SJCRH30 (cell line): ENCODE data around the gene TRDMT1. TPM values are rescaled to one million over a fixed set of nuclear protein-coding genes. Genes with fewer than 3 reads are reported as not detected.

Experiments used
- DNase-seq, 2 experiments: peaks; one replicate each; pipeline ENCODE4 v3.0.0-alpha.2; 2015 to 2020
- H3K27ac ChIP-seq: fragments of 250-450 bp; sonication (Bioruptor Pico); 2 replicates; pipeline ENCODE4 v1.5.1; 2020; ENCODE audit warnings: mild to moderate bottlenecking, moderate library complexity
- H3K27me3 ChIP-seq: fragments of 250-450 bp; sonication (Bioruptor Pico); 2 replicates; pipeline ENCODE4 v1.5.1; 2020; ENCODE audit warnings: mild to moderate bottlenecking, moderate library complexity
- H3K36me3 ChIP-seq: fragments of 250-450 bp; sonication (Bioruptor Pico); 2 replicates; pipeline ENCODE4 v1.5.1; 2020; ENCODE audit warnings: mild to moderate bottlenecking, moderate library complexity
- H3K4me1 ChIP-seq: fragments of 250-450 bp; sonication (Bioruptor Pico); 2 replicates; pipeline ENCODE4 v1.5.1; 2020; ENCODE audit warnings: mild to moderate bottlenecking, moderate library complexity
- H3K4me3 ChIP-seq: fragments of 250-450 bp; sonication (Bioruptor Pico); 2 replicates; pipeline ENCODE4 v1.5.1; 2020; ENCODE audit warnings: mild to moderate bottlenecking, moderate library complexity
- H3K9me3 ChIP-seq: fragments of 250-450 bp; sonication (Bioruptor Pico); replicated peaks from 2 replicates; pipeline ENCODE4 v1.5.1; 2020; ENCODE audit warnings: mild to moderate bottlenecking, moderate library complexity
- total RNA-seq: library from RNA; depleted of rRNA; stranded (reverse); fragments of >200 nt; shearing (Covaris generic); gene quantifications from 2 replicates; pipeline ENCODE4 v1.2.3, GENCODE V29; 2014

TRDMT1 gene
- total RNA-seq, 1 experiment from 2014 or later: 10.8 TPM

- no peak overlapping the region for H3K27ac ChIP-seq
- H3K4me1 ChIP-seq: peaks cover 8% of the 10 kb centered on the region
- no peak overlapping the region for H3K4me3 ChIP-seq
- no peaks in the 10 kb centered on the region for H3K9me3 ChIP-seq
- H3K36me3 ChIP-seq: peaks cover 65% of the 10 kb centered on the region
- no peak for DNase-seq
- no peaks in the 10 kb centered on the region for H3K27me3 ChIP-seq
Observed at GRCh38 chr10:17236468-17237148, 35.1 kb upstream of the TRDMT1 start.

- Histone ChIP-seq H3K27ac (no peak overlapping the region), H3K27me3 (no peaks in the 10 kb centered on the region), H3K4me1 (peaks cover 8% of the 10 kb centered on the region), H3K36me3 (peaks cover 80% of the 10 kb centered on the region), H3K4me3 (no peak overlapping the region), H3K9me3 (no peaks in the 10 kb centered on the region)
- DNase-seq: no peak
Observed at GRCh38 chr10:17235136-17235535, 33.7 kb upstream of the TRDMT1 start.

- H3K27ac ChIP-seq: no peak overlapping the region
- H3K9me3 ChIP-seq: no peaks in the 10 kb centered on the region
- no peak overlapping the region for H3K4me3 ChIP-seq
- no peaks in the 10 kb centered on the region for H3K27me3 ChIP-seq
- no peak for DNase-seq
- peaks cover 8% of the 10 kb centered on the region for H3K4me1 ChIP-seq
- peaks cover 86% of the 10 kb centered on the region for H3K36me3 ChIP-seq
Observed at GRCh38 chr10:17234431-17234945, 33.0 kb upstream of the TRDMT1 start.

GRCh38 chr10:17233286-17233991 is 32.0 kb upstream of the TRDMT1 start:
- Histone ChIP-seq H3K36me3 (peaks cover 90% of the 10 kb centered on the region), H3K9me3 (no peaks in the 10 kb centered on the region), H3K4me1 (peaks cover 8% of the 10 kb centered on the region), H3K27me3 (no peaks in the 10 kb centered on the region), H3K4me3 (no peak overlapping the region), H3K27ac (no peak overlapping the region)
- DNase-seq: no peak

DNA sequence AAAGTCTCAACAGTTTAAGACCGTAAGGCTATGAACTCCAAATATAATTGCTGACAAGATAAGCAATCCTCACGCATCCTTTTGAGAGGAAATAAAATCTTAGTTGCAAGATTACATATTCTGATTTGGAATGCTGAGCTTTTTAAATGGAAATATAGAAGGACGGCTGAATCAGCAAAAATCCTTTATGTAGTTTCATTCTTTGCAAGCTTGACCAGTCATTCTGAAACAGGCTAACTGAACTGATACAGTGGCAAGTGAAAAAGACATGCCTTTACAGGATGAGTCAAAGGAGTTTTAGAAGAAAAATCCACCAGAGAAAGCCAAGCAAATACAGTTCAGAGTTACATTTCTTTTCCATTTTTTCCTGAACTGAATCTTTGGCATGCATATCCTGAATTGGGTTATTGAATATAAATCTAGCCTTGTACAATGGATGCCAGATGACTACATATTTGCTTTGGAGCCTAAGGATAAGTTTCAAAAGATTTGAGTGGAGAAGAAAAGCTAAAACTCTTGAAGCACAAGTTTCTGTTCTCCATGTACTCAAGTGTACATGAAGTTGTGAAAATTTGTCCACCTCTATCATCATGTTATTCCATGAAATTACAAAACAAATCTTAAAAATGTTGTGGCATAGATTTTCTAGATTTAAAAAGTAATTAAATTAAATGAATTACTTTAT is 30.9 kb upstream of the TRDMT1 start:
- DNase-seq: no peak
- H3K4me1 ChIP-seq: peaks cover 12% of the 10 kb centered on the region
- H3K9me3 ChIP-seq: no peaks in the 10 kb centered on the region
- peak overlapping the region; percentile 100 for H3K27ac ChIP-seq
- peaks cover 83% of the 10 kb centered on the region for H3K36me3 ChIP-seq
- H3K4me3 ChIP-seq: peak overlapping the region; percentile 98
- H3K27me3 ChIP-seq: no peaks in the 10 kb centered on the region

- Histone ChIP-seq H3K27ac (peak overlapping the region; percentile 100), H3K4me1 (peaks cover 15% of the 10 kb centered on the region), H3K27me3 (no peaks in the 10 kb centered on the region), H3K36me3 (peaks cover 77% of the 10 kb centered on the region), H3K4me3 (peak overlapping the region; percentile 98), H3K9me3 (no peaks in the 10 kb centered on the region)
- no peak for DNase-seq
Observed at GRCh38 chr10:17231788-17232187, 30.3 kb upstream of the TRDMT1 start.

GRCh38 chr10:17229967-17230682 is 28.7 kb upstream of the TRDMT1 start:
- no peaks in the 10 kb centered on the region for H3K27me3 ChIP-seq
- H3K27ac ChIP-seq: peak overlapping the region; percentile 100
- peaks cover 60% of the 10 kb centered on the region for H3K36me3 ChIP-seq
- peak; percentile 84 to 87 for DNase-seq
- H3K4me1 ChIP-seq: peaks cover 18% of the 10 kb centered on the region
- H3K9me3 ChIP-seq: no peaks in the 10 kb centered on the region
- H3K4me3 ChIP-seq: peak overlapping the region; percentile 98

- Histone ChIP-seq H3K27me3 (no peaks in the 10 kb centered on the region), H3K9me3 (no peaks in the 10 kb centered on the region), H3K27ac (peak overlapping the region; percentile 100), H3K36me3 (peaks cover 55% of the 10 kb centered on the region), H3K4me3 (peak overlapping the region; percentile 98), H3K4me1 (peaks cover 18% of the 10 kb centered on the region)
- no peak for DNase-seq
Observed at GRCh38 chr10:17229717-17229966, 28.2 kb upstream of the TRDMT1 start.

DNA sequence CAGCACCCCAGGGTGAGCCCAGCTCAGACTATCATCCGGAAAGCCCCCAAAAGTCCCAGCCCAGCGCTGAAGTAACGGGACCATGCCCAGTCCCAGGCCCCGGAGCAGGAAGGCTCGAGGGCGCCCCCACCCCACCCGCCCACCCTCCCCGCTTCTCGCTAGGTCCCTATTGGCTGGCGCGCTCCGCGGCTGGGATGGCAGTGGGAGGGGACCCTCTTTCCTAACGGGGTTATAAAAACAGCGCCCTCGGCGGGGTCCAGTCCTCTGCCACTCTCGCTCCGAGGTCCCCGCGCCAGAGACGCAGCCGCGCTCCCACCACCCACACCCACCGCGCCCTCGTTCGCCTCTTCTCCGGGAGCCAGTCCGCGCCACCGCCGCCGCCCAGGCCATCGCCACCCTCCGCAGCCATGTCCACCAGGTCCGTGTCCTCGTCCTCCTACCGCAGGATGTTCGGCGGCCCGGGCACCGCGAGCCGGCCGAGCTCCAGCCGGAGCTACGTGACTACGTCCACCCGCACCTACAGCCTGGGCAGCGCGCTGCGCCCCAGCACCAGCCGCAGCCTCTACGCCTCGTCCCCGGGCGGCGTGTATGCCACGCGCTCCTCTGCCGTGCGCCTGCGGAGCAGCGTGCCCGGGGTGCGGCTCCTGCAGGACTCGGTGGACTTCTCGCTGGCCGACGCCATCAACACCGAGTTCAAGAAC is 27.7 kb upstream of the TRDMT1 start:
- peak overlapping the region; percentile 98 for H3K4me3 ChIP-seq
- DNase-seq: peak; percentile 92 to 94
- peaks cover 18% of the 10 kb centered on the region for H3K4me1 ChIP-seq
- H3K9me3 ChIP-seq: no peaks in the 10 kb centered on the region
- peak overlapping the region; percentile 100 for H3K27ac ChIP-seq
- H3K36me3 ChIP-seq: peaks cover 51% of the 10 kb centered on the region
- no peaks in the 10 kb centered on the region for H3K27me3 ChIP-seq

- DNase-seq: peak; percentile 93 to 95
- no peaks in the 10 kb centered on the region for H3K27me3 ChIP-seq
- no peaks in the 10 kb centered on the region for H3K9me3 ChIP-seq
- H3K27ac ChIP-seq: peak within 1 kb of the TSS; percentile 100
- peak within 1 kb of the TSS; percentile 98 for H3K4me3 ChIP-seq
- peaks cover 43% of the 10 kb centered on the region for H3K36me3 ChIP-seq
- H3K4me1 ChIP-seq: peaks cover 18% of the 10 kb centered on the region
Observed at GRCh38 chr10:17228091-17229015, 26.9 kb upstream of the TRDMT1 start, which contains the start of gene VIM. Gene VIM (plus strand): TSS chr10:17228241. CDS start chr10:17229423, 1,182 bp downstream.

DNA sequence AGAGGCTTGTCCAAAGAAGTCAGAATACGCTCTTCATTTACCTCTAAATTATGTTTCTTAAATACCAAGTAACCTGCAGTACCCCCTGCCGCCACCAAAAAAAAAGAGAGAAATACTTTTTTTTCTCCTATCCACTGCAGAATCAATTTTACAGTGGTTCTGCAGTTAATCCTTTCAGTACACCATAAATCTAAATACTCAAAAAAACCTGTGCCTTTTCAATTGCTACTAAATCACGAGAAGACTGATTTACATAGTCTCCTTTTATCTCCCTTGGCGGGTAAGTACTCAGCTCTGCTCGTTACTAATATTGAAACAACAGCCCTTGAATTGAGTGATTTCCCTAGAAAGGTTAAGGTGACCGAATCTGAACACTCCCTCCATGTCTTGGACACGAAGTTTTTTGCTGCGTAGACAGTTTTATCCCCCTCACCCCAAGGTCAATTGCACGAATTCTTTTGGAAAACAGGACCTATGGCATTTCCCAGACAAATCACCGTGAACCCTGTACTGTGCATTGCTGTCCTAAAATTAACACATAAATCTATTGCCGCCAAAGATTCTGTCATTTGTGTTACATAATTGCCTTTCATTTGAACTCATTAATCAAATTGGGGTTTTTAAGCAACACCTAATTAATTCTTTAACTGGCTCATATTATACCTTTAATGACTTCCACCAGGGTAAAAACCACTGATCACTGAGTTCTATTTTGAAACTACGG is 26.1 kb upstream of the TRDMT1 start:
- Histone ChIP-seq H3K4me3 (peak overlapping the region; percentile 98), H3K36me3 (peaks cover 34% of the 10 kb centered on the region), H3K27me3 (no peaks in the 10 kb centered on the region), H3K4me1 (peaks cover 18% of the 10 kb centered on the region), H3K27ac (peak overlapping the region; percentile 100), H3K9me3 (no peaks in the 10 kb centered on the region)
- DNase-seq: peak; percentile 20 to 51

DNA sequence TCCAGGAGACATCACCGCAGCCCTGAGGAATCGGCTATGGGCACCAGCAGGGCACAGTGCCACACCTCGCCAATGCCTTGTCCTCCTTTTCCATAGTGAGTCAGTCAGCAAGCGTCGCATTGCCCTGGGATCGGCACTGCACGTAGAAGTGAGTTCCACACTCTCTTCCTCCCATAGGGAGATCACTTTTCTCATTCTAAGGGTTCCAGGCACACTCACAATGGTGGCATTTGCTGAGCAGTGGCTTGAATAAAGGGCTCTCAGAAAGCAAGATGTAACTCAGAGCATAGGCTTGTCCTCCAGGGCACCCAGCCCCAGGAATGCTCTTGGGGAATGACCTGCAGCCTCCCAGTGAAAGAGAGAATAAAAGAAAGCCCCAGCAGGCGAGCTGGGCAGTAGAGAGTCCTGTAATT is 25.4 kb upstream of the TRDMT1 start:
- peak in 1 of 2 experiments; percentile 32 for DNase-seq
- H3K4me1 ChIP-seq: peaks cover 12% of the 10 kb centered on the region
- peak overlapping the region; percentile 100 for H3K27ac ChIP-seq
- H3K9me3 ChIP-seq: no peaks in the 10 kb centered on the region
- H3K4me3 ChIP-seq: peak overlapping the region; percentile 98
- peaks cover 28% of the 10 kb centered on the region for H3K36me3 ChIP-seq
- H3K27me3 ChIP-seq: no peaks in the 10 kb centered on the region

DNA sequence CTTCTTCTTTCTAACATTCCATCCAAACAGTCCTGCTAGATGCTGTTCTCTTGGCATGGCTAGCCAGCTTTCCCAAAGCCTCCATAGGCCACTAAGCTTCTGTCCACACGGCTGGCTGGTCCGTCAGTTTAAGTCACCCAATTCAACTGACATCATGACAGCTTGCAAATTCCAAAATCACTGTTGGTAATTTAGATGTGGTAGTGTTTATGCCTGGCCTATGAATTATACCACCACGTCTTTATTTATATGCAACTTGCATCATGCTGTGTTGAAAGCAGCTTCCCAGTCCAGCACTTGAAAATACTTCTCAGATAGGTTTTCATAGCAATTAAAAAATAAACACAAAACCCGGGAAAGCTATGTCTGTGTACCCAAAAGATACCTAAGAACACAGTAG is 24.3 kb upstream of the TRDMT1 start:
- Histone ChIP-seq H3K4me1 (peaks cover 10% of the 10 kb centered on the region; the same call in 1 of the 2 replicates), H3K27me3 (no peaks in the 10 kb centered on the region), H3K9me3 (no peaks in the 10 kb centered on the region), H3K4me3 (no peak overlapping the region), H3K27ac (no peak overlapping the region), H3K36me3 (peaks cover 17% of the 10 kb centered on the region)
- DNase-seq: no peak
